ENCODE data around the gene CDYL. TPM values are rescaled to one million over a fixed set of nuclear protein-coding genes. Genes with fewer than 3 reads are reported as not detected.
A peak's percentile ranks its signal among the peaks of the same experiment; 100 is the strongest.

CDYL gene
- total RNA-seq, 2 donors from 2014 or later = 6.6 to 8.0 TPM

- DNase-seq (no peak), ATAC-seq (no peak)
- H3K4me3 ChIP-seq = no peak overlapping the region
- WGBS, 2 donors = 92 to 97% methylated on average over 3 of the region's 3 CpGs
- H3K36me3 ChIP-seq (replicated peaks in 1 of 2; ENCODE audit: insufficient read depth in 1 of 2, low read depth in 2 of 2) = no peaks in the 10 kb centered on the region
- H3K27ac ChIP-seq = no peak overlapping the region
- TF ChIP-seq CTCF (IDR thresholded peaks at IDR 0.05) = no peak
- no peak for TF ChIP-seq POLR2A (IDR thresholded peaks at IDR 0.05)
- H3K4me1 ChIP-seq = no peaks in the 10 kb centered on the region
- H3K9me3 ChIP-seq = no peaks in the 10 kb centered on the region
- no peaks in the 10 kb centered on the region for H3K27me3 ChIP-seq
- intact Hi-C loops (cut with DNase I) = no loop called here
Observed at GRCh38 chr6:4840169-4840568, 64.0 kb downstream of the CDYL start.

- Histone ChIP-seq H3K4me1 (peaks cover 10% of the 10 kb centered on the region), H3K27ac (no peak overlapping the region), H3K36me3 (replicated peaks in 1 of 2; ENCODE audit: insufficient read depth in 1 of 2, low read depth in 2 of 2) (no peaks in the 10 kb centered on the region), H3K9me3 (no peaks in the 10 kb centered on the region), H3K4me3 (no peak overlapping the region), H3K27me3 (no peaks in the 10 kb centered on the region)
- TF ChIP-seq CTCF (IDR thresholded peaks at IDR 0.05) = no peak
- no peak for TF ChIP-seq POLR2A (IDR thresholded peaks at IDR 0.05)
- intact Hi-C loops (cut with DNase I) = no loop called here
- no peak for DNase-seq
- no peak for ATAC-seq
- 96 to 98% methylated on average over 7 of the region's 7 CpGs for WGBS, 2 donors
Observed at GRCh38 chr6:4844108-4844507, 67.9 kb downstream of the CDYL start.

GRCh38 chr6:4846387-4846786 is 70.2 kb downstream of the CDYL start:
- ATAC-seq (no peak), DNase-seq (no peak)
- WGBS, 2 donors = 20 to 22% methylated on average over 2 of the region's 2 CpGs
- H3K9me3 ChIP-seq = no peaks in the 10 kb centered on the region
- no peak overlapping the region for H3K4me3 ChIP-seq
- no peaks in the 10 kb centered on the region for H3K36me3 ChIP-seq (replicated peaks in 1 of 2; ENCODE audit: insufficient read depth in 1 of 2, low read depth in 2 of 2)
- TF ChIP-seq POLR2A (IDR thresholded peaks at IDR 0.05) = no peak
- no peak for TF ChIP-seq CTCF (IDR thresholded peaks at IDR 0.05)
- H3K27me3 ChIP-seq = no peaks in the 10 kb centered on the region
- peaks cover 13% of the 10 kb centered on the region for H3K4me1 ChIP-seq
- no peak overlapping the region for H3K27ac ChIP-seq
- intact Hi-C loops (cut with DNase I) = no loop called here

GRCh38 chr6:4848382-4849068 is 72.3 kb downstream of the CDYL start:
- no peak overlapping the region for H3K4me3 ChIP-seq
- peaks cover 13% of the 10 kb centered on the region for H3K4me1 ChIP-seq
- no peaks in the 10 kb centered on the region for H3K27me3 ChIP-seq
- DNase-seq (peak in 1 of 4 donors; percentile 38), ATAC-seq (no peak)
- TF ChIP-seq POLR2A (IDR thresholded peaks at IDR 0.05) (no peak), CTCF (IDR thresholded peaks at IDR 0.05) (peak in 5 of 7 experiments; percentile 15 to 39 (median 27))
- intact Hi-C loops (cut with DNase I) = no loop called here
- no peaks in the 10 kb centered on the region for H3K36me3 ChIP-seq (replicated peaks in 1 of 2; ENCODE audit: insufficient read depth in 1 of 2, low read depth in 2 of 2)
- H3K27ac ChIP-seq = no peak overlapping the region
- WGBS, 2 donors = 38 to 41% methylated on average over 7 of the region's 7 CpGs
- no peaks in the 10 kb centered on the region for H3K9me3 ChIP-seq

Data from body of pancreas (tissue), 4 donors.